HCT116 (cell line): ENCODE results near the gene CAMK2G.

Source experiments
- CEBPB ChIP-seq: IDR thresholded peaks from 2 replicates; pipeline ENCODE4 v1.6.1; 2012; ENCODE audit warnings: low read depth
- ELF1 ChIP-seq: IDR thresholded peaks from 2 replicates; pipeline ENCODE4 v1.6.1; 2012; ENCODE audit warnings: low read depth, borderline replicate concordance
- EZH2 ChIP-seq: fragments of 200-600 bp; sonication (generic); IDR thresholded peaks from 2 replicates; pipeline ENCODE4 v1.6.1; 2017; ENCODE audit warnings: antibody characterized with exemption, mixed run types
- EZH2phosphoT487 ChIP-seq: fragments of 200-600 bp; IDR thresholded peaks from 2 replicates; pipeline ENCODE4 v1.6.1; 2018; ENCODE audit warnings: antibody characterized with exemption, borderline replicate concordance
- JUND ChIP-seq: IDR thresholded peaks from 2 replicates; pipeline ENCODE4 v1.6.1; 2012
- POLR2A ChIP-seq: IDR thresholded peaks from 2 replicates; pipeline ENCODE4 v1.7.0; 2011; ENCODE audit warnings: borderline replicate concordance; ENCODE audit not compliant: insufficient read depth, insufficient read length; ENCODE audit errors: extremely low read depth
- RAD21 ChIP-seq: IDR thresholded peaks from 2 replicates; pipeline ENCODE4 v1.6.1; 2012; ENCODE audit warnings: low read depth, mild to moderate bottlenecking
- SRF ChIP-seq: IDR thresholded peaks from 2 replicates; pipeline ENCODE4 v1.6.1; 2012; ENCODE audit warnings: low read depth
- TF ChIP-seq, protein P1 (sequence below), 3 experiments: fragments of 200-600 bp in 1 of 3; sonication (generic) in 1 of 3; IDR thresholded peaks in 2 of 3; conservative IDR thresholded peaks in 1 of 3; 2 replicates each; pipeline ENCODE4 v1.5.1; 2012 to 2017; ENCODE audit warnings: low read depth in 2 of 3, low read length in 2 of 3, antibody characterized with exemption in 1 of 3, borderline replicate concordance in 1 of 3, control low read depth in 1 of 3, mild to moderate bottlenecking in 1 of 3, mixed read lengths in 1 of 3, mixed run types in 1 of 3, moderate library complexity in 1 of 3; ENCODE audit not compliant: insufficient read depth in 1 of 3

DNA sequence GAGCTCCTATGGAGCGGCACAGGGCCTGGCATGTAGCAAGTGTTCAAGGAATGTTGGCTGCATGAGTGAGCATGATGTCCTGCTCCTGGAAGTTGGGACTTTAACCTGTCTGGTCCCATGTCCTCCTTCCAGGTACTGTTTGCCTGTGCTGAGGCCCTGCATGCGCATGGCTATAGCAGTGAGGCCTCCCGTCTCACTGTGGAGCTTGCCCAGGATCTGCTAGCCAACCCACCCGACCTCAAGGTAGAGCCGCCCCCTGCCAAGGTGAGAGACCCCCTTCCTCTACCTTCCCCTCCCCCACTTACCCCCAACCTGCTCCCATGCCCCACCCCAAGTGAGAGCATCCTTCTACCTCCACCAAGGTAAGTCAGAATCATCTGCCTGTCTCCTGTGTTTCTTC is 80.9 kb downstream of the CAMK2G start:
- TF ChIP-seq ELF1, result no peak
- TF ChIP-seq JUND, result no peak
- TF ChIP-seq, protein P1, sequence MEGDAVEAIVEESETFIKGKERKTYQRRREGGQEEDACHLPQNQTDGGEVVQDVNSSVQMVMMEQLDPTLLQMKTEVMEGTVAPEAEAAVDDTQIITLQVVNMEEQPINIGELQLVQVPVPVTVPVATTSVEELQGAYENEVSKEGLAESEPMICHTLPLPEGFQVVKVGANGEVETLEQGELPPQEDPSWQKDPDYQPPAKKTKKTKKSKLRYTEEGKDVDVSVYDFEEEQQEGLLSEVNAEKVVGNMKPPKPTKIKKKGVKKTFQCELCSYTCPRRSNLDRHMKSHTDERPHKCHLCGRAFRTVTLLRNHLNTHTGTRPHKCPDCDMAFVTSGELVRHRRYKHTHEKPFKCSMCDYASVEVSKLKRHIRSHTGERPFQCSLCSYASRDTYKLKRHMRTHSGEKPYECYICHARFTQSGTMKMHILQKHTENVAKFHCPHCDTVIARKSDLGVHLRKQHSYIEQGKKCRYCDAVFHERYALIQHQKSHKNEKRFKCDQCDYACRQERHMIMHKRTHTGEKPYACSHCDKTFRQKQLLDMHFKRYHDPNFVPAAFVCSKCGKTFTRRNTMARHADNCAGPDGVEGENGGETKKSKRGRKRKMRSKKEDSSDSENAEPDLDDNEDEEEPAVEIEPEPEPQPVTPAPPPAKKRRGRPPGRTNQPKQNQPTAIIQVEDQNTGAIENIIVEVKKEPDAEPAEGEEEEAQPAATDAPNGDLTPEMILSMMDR (IDR thresholded peaks at IDR 0.05 in 2 of 3, conservative IDR thresholded peaks at IDR 0.05 in 1 of 3; ENCODE audit: borderline replicate concordance in 1 of 3, insufficient read depth in 1 of 3, low read depth in 2 of 3, low read length in 2 of 3), result no peak
- no peak for TF ChIP-seq RAD21
- no peak for TF ChIP-seq POLR2A
- no peak for TF ChIP-seq EZH2
- no peak for TF ChIP-seq CEBPB
- no peak for TF ChIP-seq SRF
- no peak for TF ChIP-seq EZH2phosphoT487
